Measurements from ENCODE around the gene NRARP. TPM values are rescaled to one million over a fixed set of nuclear protein-coding genes. Genes with fewer than 3 reads are reported as not detected.

Gene NRARP
- total RNA-seq, 1 donor from 2014 or later: 9.9 TPM

DNA sequence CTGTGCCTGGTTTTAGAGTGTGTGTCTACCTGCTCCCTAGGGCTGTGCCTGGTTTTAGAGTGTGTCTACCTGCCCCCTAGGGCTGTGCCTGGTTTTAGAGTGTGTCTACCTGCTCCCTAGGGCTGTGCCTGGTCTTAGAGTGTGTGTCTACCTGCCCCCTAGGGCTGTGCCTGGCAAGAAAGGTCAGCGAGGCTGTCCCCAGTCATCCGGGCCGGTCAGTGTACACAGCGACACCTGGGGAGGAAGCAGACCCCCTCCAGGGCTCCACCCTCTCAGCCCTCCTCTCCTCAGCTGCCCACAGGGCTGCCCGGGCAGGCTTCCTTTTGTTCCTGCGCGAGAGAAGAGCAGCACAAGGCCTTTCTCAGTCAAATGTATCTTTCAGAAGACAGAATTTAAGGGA, 4.1 kb downstream of the NRARP start:
- DNase-seq: no peak

DNA sequence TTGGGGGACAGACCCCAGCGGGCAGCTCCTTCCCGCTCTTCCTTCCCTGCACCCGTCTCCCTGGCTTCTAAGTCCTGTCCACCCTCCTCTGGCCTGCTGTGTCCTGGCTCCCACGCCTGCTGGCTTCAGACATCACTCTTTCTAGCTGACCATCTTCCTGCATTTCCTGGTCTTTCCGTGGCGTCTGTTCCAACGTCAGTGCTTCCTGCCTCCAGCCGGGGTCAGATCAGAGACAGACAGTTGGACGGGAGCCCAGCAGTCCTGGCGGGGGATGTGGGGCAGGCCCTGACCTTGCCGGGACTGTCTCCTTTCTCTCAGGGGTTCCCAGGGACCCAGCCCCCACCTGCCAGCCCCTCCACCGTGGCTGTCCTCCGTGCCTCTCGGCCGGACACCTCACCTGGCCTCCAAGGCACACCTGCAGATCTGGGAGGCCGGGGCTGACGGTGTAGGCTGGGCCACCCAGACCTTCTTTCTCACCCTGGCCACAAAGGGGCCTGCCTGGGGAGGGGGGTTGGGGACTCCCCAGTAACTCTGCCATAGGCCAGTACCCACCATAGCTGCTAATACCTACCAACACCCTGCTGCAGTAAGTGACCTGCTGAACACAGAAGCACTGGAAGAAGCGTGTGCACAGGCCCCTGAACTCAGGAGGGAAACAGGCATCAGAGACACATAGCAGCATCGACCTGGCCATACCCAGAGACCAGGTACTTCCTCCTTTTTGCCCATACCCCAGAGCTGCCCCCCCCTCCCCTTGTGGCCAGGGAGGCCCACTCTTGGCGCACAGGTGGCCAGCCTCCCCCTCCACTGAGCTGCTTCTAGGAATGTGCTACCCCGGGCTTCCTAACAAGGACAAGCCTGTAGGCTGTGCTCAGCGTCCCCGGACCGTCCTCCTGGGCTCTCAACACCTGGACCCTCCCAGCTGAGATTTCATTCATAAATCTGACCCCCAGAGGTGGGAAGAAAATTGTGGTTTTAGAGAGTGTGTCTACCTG, 5.1 kb downstream of the NRARP start:
- no peak for DNase-seq

DNA sequence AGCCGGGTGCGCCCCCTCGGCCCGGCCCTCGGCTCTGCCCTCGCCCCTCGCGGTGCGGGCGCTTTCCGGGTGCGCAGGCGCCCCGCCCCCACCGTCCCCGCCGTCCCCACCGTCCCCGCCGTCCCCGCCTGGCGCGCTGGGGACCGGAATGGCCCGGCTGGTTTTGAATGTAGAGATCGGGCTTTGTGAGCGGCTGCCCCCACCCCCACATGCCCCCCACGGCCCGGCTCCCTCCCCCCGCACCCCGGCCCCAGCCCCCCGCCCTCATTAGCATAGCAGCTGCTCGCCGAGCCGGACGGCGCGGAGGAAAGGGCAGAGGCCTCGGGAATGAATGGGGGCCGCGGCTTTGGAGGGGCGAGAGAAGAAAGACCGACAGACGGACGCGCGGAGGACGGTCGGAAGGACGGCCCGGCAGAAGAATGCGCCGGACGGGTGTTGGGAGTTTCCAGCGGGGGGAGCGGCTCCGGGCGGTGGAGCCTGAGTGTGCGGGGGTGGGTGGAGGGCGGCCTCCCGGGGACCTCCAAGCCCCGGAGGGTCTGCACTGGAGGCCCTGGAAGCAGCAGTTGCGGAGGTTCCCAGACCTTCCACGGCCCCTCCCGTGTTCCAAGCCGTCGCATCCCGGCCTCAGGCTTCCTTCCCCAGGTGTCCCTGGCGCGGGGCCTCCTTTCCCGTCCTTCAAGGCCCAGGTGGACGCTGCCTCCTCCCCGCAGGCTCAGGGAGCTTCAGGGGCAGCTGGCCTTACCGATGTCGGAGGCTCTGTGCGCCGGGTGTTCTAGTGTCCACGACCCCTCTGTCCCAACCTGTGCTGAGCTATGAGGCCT, 6.0 kb downstream of the NRARP start:
- DNase-seq: no peak

DNA sequence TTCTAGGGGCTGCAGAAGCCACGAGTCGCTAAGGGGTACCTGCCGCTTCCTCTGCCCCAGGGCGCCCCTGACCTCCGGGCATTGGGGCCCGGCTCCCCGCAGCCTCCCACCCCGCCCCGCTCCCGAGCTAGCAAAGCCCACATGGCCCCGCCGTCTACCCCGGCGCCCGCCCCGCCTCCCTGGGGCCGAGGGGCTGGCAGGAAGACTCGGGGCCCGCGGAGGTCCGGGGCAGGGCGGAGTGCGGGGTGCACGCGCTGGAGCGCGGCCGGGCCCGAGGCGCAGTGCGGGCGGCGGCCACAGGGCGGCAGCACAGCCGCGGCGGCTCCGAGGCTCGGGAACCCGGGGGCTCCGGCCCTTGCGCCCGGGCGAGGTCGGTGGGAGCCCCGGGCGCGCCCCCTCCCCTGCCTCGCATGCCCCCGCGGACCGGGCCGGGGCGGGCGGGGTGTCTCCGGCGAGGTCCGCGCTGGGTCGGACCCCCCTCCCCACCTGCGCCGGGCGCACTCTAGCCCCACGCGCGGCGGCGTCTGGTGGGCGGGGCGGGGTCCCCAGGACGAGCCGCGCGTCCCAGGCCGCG, 6.7 kb downstream of the NRARP start:
- no peak for DNase-seq

DNA sequence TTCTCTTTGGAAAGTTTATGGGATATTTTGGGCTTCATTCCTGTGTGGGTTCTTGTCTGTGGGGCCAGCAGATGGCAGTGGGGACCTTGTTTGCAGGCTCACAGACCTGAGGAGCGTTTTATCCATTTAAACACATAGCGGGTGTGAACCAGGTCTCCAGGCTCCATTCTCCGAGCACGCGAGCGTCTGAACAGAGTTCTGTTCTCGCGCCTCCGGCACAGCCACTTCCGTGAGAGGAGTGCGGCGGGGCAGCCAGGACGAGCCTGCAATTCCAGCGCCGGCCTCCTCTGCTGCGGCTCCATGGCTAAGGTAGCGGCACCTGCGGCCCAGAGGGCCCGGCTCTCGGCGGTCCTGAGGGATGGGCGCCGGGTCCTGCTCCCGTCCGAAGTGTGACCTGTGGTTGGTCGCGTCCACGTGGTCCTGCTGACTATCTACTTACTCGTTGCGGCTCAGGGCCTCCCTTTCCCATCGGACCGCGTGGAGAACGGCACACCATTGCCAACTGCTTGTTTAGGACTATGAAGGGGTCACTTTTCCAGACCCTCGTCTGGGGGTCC, 7.3 kb downstream of the NRARP start:
- no peak for DNase-seq

DNA sequence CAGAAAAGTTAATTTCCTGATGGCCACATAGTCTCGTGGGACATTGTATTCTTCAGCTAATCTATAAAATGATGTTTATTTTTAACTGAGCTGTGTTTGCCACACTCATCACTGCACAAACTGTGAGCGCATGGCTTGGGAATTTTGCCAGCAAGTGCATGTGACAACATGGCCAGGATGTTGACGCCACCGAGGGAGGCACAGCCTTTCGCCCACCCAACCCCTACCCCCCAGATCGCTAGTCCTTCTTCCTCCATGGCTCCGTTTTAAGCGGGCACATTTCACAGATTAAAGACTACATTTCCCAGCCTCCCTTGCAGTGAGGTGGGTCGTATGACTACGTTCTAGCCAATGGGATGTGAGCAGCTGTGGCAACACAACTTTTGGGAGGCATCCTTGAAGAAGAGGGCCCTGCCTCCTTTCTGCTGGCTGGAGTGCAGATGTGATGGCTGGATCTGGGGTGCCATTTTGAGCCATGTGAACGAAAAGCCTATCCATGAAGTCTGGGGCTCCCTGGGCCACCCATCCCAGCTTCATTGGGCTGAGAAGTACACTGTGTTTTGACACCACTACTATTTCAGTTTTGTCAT, 7.9 kb downstream of the NRARP start:
- no peak for DNase-seq

DNA sequence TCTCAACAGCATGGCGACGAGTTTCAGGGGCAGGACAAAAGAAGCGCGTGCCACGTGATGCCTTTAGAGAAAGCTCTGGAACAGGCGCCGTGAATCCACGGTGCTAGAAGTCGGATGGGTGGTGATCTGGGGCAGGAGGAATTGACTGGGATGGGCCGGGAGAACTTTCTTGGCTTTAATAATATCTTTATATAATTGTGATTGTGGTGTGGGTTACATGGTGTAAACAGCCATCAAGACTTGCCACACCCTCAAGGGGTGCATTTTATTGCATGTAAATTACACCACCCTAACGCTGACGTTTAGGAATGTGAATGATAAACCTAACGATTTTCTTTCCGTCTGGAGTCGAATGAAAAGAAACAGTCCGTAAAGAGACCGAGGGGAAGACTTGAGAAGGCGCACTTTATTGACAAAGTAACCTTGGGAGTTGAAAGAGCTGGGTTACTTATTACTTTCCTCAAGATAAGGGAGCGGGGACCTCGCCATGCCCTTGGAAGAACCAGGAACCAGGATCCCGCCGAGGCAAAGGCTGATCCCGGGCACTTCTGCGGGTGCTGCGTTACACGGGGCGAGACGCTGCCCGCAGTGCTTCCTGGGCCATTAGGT, 8.5 kb downstream of the NRARP start:
- DNase-seq: no peak

DNA sequence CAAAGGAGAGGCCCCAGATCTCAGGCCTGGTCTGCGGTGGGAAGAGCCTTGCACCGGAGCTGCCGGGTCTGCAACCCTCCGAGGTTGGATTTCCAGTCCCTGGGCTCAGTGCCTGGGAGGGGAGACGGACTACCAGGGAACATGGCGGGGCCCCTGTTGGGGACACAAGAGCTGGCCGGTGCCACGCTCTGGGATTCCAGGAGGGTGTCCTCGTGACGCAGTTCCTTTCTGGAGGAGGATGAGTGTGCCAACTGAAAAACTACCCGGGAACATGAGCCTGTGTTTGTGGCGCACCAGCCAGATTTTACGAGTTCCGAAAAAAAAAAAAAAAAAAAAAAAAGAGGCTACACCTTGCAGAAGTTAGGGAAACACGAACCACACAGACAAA, 9.0 kb downstream of the NRARP start:
- DNase-seq: no peak

DNA sequence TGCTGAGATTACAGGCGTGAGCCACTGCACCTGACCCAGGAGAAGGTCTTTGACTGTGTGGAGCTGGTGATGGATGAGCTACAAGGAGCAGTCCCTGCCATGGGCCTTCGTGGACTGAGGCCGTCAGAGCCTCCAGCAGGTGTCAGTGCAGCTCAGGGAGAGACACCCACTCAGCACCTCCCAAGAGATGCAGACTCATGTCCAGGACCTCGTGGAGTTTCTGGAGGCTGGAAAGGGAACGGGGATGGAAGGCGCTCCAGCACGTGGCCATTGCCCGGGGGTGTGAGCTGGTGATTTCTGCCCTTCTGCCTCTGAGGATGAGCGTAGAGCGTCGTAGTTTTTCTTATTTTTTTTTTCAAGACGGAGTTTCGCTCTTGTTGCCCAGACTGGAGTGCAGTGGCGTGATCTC, 15.1 kb downstream of the NRARP start:
- no peak for DNase-seq

DNA sequence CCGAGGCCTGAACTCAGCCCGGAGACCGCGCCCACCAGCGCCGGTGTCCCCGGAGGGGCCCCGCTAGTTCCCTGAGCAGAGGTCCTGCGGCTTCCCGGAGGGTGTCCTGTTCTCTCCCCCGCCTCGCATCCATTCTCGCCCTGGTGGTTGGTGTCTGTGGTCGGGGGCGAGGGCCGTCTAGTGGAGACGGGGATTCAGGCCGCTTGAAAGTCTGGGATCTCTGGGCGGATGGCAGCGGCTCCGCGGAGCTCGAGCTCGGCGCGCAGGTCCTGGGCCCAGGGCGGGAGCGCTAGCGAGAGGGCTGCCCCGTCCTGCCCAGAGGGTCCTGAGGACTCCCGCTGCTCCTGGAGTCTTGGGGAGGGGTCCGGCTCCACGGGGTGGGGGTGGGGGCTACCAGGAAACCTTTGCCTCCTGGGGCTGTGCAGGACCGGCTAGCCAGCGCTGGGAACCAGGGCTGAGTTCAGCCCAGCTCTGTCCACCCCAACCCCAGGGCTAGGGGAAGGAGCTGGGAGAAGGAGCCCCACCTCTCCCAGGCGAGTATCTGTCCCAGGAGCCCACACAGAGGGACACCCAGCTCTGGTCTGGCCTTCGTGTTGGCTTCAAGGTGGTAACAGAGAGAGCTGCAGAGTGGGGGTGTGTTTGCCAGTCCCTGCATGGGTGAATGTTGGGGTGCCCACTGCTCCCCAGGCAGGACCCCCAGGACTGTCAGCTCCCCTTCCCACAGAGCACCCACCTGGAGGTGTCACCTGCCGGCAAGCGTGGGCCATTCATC, 20.5 kb downstream of the NRARP start:
- DNase-seq: no peak

DNA sequence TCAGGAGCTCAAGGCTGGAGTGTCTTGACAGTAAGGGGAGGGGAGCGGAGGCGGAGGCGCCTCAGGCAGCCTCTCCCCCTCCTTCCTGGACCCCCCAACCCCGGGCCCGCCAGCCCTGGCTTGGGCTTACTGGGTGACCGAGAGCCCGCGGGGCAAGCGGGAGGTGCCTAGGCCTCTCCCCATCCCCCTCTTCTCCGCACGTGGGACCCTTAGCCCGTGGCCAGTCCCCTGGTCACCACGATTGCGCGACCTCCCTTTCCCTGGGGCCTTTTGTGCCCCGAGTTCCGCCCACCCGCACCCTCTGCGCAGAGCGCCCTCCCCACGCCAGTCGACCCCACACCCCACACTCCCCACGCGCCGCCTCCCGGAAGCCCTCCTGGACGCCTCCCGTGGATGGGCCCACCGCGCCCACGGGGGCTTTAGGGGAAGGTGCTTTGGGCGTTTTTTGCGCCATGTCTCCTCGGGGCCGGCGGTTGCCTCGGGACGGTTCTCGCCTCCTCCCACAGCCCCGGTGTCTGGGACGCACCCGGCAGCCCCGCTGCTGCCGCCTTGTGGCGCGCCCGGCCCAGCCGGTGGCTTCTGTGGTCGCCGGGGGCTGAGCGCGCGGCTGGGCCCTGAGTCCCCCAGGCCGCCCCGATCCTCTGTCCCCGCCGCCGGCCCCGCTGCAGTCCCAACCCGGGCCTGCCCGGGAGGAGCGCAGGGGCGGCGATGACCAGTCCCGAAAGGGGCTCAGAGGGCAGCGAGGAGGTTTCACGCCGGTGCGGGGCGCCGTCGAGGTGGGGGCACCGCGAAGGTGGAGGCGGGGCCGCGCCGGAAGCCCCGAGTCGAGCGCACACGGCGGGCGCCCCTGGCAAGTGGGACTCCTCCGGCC, 21.4 kb downstream of the NRARP start:
- no peak for DNase-seq

DNA sequence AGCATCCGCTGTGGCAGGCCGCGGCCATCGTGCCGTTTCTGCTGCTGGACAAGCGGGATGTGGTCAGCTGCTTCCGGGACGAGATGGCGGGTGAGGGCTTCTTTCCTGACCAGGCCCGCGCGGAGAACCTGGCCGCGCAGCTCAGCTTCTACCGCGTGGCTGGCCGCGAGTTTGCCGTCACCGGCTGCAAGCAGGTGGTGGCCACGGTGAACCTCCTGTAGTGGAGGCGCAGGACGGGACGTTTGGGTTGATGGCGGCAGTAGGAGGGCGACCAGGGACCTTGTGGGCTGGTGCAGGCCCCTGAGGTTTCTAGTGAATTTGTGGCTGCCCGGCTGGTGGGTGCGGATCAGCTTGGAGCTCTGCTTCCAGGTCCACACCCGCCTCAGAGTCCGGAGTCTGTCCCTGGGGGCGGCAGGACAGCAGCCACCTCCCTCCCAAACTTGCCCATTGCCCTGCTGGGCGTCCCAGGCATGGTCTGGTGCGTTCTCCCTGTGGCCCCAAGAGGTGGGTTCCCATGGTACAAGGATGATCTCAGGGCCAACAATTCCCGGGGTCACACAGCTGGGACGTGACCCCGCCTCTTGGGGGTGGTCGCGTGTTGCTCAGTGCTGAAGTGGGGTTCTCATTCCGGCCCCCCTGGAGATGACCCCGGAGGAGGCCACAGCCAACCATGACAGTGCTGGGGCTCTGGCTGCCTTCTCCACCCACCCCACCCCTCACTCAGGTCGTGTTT, 22.2 kb downstream of the NRARP start:
- no peak for DNase-seq

DNA sequence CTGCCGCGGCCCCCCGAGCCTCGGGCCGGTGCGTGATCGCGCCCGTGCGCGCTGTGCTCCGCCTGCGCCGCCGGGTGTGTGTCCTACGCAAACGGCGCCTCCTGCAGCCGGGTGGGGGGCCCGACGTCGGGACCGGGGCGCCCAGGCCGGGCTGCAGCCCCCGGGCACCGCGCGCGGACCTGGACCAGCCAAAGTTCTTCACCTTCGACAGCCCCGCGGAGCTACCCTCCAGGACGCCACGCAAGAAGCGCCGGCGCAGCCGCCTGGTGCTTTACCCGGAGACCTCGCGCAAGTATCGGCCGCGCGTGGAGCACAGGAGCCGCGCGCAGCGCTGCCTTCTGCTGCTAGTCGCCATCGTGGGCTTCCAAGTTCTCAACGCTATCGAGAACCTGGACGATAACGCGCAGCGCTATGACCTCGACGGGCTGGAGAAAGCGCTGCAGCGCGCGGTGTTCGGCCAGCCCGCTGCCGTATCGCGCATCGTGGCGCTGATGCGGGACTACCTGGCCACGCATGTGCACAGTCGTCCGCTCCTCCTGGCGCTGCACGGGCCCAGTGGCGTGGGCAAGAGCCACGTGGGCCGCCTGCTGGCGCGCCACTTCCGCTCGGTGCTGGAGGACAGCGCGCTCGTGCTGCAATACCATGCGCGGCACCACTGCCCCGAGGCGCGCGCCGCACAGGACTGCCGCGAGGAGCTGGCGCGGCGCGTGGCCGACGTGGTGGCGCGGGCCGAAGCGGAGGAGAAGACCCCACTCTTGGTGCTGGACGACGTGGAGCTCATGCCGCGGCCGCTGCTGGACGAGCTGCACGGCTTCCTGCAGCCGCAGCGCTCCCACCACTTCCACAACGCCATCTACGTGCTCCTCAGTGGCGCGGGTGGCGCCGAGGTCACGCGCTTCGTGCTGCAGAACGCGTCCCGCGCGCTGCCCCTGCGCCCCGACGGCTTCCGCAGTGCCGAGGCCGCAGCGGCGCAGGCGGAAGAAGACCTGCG, 23.1 kb downstream of the NRARP start:
- DNase-seq: no peak

DNA sequence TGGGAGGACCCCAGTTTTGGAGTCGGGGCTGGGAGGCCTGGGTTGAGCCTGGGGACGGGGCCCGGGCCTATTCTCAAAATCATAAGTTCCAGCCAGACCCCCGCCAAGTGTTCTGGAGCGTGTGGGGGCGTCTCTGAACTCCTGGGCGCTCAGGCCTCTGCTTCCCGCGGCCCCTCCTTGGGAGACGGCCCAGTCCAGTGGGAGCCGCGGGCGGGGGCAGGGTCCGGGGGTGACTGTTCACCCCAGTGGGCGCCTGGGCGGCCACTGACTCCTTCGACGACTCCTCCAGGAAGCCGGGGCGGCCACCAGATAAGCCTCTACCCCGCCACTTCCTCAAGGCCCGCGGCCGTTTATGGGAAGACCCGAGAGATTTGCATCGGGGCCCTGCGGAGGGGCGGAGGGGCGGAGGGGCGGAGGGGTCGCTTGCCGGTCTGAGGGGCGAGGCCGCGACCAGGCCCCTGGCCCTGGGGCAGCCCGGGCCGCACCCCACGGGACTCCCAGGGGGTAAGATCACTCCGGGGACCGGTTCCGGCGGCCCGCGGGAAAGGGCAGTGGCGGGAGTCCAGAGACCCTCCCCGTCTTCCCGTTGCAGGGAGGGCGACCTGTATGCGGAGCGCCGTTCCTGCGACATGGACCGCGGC, 23.9 kb downstream of the NRARP start:
- no peak for DNase-seq

DNA sequence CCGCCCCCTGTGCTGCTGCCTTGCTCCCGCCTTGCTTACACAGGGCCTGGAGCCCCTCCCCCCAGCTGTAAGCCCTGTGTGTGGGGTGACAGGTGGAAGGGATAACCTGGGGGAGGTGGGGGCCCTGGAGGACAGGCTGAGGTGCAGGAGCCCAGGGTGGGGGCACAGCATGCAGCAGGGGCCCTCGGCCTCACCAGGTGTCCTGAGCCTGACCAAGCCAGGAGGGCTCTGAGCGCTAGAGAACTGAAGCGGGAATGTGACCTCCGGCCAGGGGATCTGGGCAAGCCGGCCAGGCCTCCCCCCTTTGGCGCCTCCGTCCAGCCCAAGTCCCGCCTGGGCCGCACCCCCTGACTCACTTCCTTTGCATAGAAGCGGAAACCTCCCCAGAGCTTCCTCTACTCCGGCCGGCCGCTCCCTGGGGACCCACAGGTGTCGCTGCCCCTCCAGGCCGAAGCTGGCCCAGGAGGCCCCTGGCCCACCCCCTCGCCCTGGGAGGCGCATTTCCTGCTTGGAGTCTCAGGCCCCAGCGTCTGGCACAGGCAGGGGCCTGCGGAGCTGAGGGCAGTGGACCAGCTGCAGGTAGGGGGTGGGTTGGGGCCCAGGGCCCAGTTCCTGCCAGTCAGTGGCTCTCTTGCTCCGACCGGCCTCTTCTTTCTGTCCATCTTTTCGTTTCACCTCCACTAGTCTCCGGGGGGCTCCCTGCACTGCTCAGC, 24.6 kb downstream of the NRARP start, which contains the start of gene TOR4A:
TOR4A (plus strand) TSS at position 398 of the 713 bp plus-strand sequence. CDS start 964 bp downstream, outside the sequence.
- DNase-seq: no peak

Data from skin of body (tissue), 2 donors.